NCI-H460 (cell line): Measurements from ENCODE around the gene N4BP3. TPM values are rescaled to one million over a fixed set of nuclear protein-coding genes. Genes with fewer than 3 reads are reported as not detected.

Experiments used
- total RNA-seq: library from RNA; depleted of rRNA; stranded (reverse); fragments of >200 nt; shearing (Covaris generic); gene quantifications from 2 replicates; pipeline ENCODE4 v1.2.3, GENCODE V29; 2014; rRNA removed

Gene N4BP3
- total RNA-seq, 1 experiment from 2014 or later: 0.27 TPM

Other genes with a start within 250 kb of the N4BP3 start
- not detected in 2 replicates for gene PROP1, start 117.3 kb upstream of the N4BP3 start, total RNA-seq
- gene RMND5B, start 17.5 kb downstream of the N4BP3 start, total RNA-seq: 24.1 and 25.2 TPM in 2 replicates
- gene NHP2, start 40.4 kb downstream of the N4BP3 start, total RNA-seq: 288 and 307 TPM in 2 replicates
- not detected in 2 replicates for gene GMCL2, start 73.8 kb downstream of the N4BP3 start, total RNA-seq
- 110 and 135 TPM in 2 replicates for gene HNRNPAB, start 91.0 kb downstream of the N4BP3 start, total RNA-seq
- gene PHYKPL, start 119.3 kb downstream of the N4BP3 start, total RNA-seq: 41.7 and 53.7 TPM in 2 replicates